Measurements from ENCODE around the gene FGFR2. TPM values are rescaled to one million over a fixed set of nuclear protein-coding genes. Genes with fewer than 3 reads are reported as not detected.

The FGFR2 gene
- total RNA-seq, 2 experiments from 2014 or later: not detected

- no peak for DNase-seq
- peaks cover 2% of the 10 kb centered on the region for H3K27me3 Mint-ChIP-seq (ENCODE audit: low read depth)
- no peak overlapping the region for H3K4me3 Mint-ChIP-seq
- no peaks in the 10 kb centered on the region for H3K4me1 Mint-ChIP-seq (ENCODE audit: low read depth)
- no peaks in the 10 kb centered on the region for H3K9me3 Mint-ChIP-seq
- CTCF ChIA-PET: interaction anchor here (0.5 kb wide), 1 partner anchor 559 kb away, joined by 3 read pairs; no protein-coding TSS in a partner anchor
- intact Hi-C loops (cut with micrococcal nuclease): no loop called here
- no peaks in the 10 kb centered on the region for H3K36me3 Mint-ChIP-seq (ENCODE audit: low read depth)
- no peak overlapping the region for H3K27ac Mint-ChIP-seq
Observed at GRCh38 chr10:121433965-121434364, 164.3 kb downstream of the FGFR2 start.

DNA sequence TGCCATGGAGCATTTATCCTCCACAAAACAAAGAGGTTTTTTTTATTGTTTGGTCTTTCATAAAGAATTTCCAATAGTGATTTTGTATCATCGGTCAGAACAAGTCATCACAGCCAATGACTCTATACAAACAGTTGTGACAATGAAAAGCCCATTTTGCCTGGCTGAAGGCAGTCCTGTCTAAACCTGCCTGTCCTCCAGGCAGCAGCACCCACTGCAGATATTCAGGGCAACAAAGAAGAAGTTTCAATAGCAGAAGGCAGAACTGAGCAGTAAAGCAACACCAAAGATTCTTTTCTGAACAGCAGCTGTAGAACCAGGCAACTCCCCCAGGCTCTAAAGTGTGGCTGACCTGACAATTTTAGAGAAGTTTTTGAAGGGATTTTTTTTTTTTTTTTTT, 169.4 kb downstream of the FGFR2 start:
- no peaks in the 10 kb centered on the region for H3K4me1 Mint-ChIP-seq (ENCODE audit: low read depth)
- intact Hi-C loops (cut with micrococcal nuclease): no loop called here
- no peak overlapping the region for H3K27ac Mint-ChIP-seq
- H3K36me3 Mint-ChIP-seq (ENCODE audit: low read depth): no peaks in the 10 kb centered on the region
- H3K9me3 Mint-ChIP-seq: no peaks in the 10 kb centered on the region
- no peak overlapping the region for H3K4me3 Mint-ChIP-seq
- DNase-seq: no peak
- peaks cover 2% of the 10 kb centered on the region for H3K27me3 Mint-ChIP-seq (ENCODE audit: low read depth)
- CTCF ChIA-PET: no interaction called here
